H1 (cell line): Measurements from ENCODE around the gene BZW2.

Source experiments
- CHD2 ChIP-seq: IDR thresholded peaks from 2 replicates; pipeline ENCODE4 v1.6.1; 2012; ENCODE audit warnings: low read length, improper control_type of control experiment
- EZH2 ChIP-seq: fragments of 200-600 bp; sonication (generic); IDR thresholded peaks from 2 replicates; pipeline ENCODE4 v1.7.1; 2012; ENCODE audit warnings: low read depth, mild to moderate bottlenecking, moderate library complexity, low read length, inconsistent platforms; ENCODE audit not compliant: severe bottlenecking
- PHF8 ChIP-seq: fragments of 200-600 bp; sonication (generic); conservative IDR thresholded peaks from 2 replicates; pipeline ENCODE4 v1.7.1; 2012; ENCODE audit warnings: low read depth, mild to moderate bottlenecking, inconsistent platforms, low read length, moderate library complexity
- POLR2A ChIP-seq, 2 experiments: IDR thresholded peaks; 1 replicate in 1 of 2; 2 replicates in 1 of 2; pipeline ENCODE4 v1.6.1; 2011; ENCODE audit warnings: low read depth in 2 of 2, low read length in 2 of 2, mild to moderate bottlenecking in 2 of 2; ENCODE audit errors: control extremely low read depth in 1 of 2
- SAP30 ChIP-seq: fragments of 300-600 bp; sonication (generic); IDR thresholded peaks from 2 replicates; pipeline ENCODE4 v1.7.1; 2012; ENCODE audit warnings: low read length, moderate library complexity, mild to moderate bottlenecking, inconsistent platforms; ENCODE audit not compliant: insufficient read depth, insufficient replicate concordance
- SIN3A ChIP-seq, 2 experiments: IDR thresholded peaks in 1 of 2; conservative IDR thresholded peaks in 1 of 2; 2 replicates each; pipeline ENCODE4 v1.6.1; 2011 to 2012; ENCODE audit warnings: low read length in 2 of 2, improper control_type of control experiment in 1 of 2, low read depth in 1 of 2, mild to moderate bottlenecking in 1 of 2
- ZNF274 ChIP-seq: IDR thresholded peaks from 2 replicates; pipeline ENCODE4 v1.7.0; 2012; ENCODE audit warnings: low read length, borderline replicate concordance; ENCODE audit errors: extremely low read depth
- TF ChIP-seq, protein P1 (sequence below), 3 experiments: IDR thresholded peaks; 1 replicate in 2 of 3; 2 replicates in 1 of 3; pipeline versions ENCODE4 v1.5.1 to v1.6.1; 2011; ENCODE audit warnings: low read length in 3 of 3, mild to moderate bottlenecking in 3 of 3, inconsistent platforms in 2 of 3, low read depth in 1 of 3, moderate library complexity in 1 of 3; ENCODE audit not compliant: insufficient read depth in 1 of 3; ENCODE audit errors: control extremely low read depth in 1 of 3
- TF ChIP-seq, protein P2 (sequence below): IDR thresholded peaks from 2 replicates; pipeline ENCODE4 v1.6.1; 2012; ENCODE audit warnings: low read length, inconsistent platforms

DNA sequence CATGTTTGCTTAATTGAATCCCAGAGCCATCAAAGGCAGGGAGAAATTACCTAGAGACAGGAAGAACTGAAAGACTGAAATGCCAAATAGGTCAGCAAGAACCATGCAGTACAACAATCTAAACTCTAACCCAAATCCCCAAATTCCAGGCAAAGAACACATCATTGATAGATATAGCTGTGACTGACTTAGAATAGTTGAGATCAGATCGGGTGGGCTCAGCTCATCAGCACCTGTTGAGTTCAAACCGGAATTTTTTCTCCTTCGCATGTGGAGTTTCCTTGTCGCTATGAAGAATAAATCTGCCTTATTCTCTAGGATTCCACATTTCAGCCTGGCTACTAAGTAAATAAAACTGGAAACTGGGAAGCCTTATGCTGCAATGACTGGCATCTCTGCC lies 1.8 kb upstream of the BZW2 start:
- TF ChIP-seq CHD2 (no peak), SIN3A (conservative IDR thresholded peaks at IDR 0.05 in 1 of 2, IDR thresholded peaks at IDR 0.05 in 1 of 2; ENCODE audit: low read depth in 1 of 2, low read length in 2 of 2) (no peak), EZH2 (no peak), POLR2A (IDR thresholded peaks at IDR 0.05; ENCODE audit: control extremely low read depth in 1 of 2, low read depth in 2 of 2, low read length in 2 of 2) (no peak), SAP30 (no peak), PHF8 (no peak), ZNF274 (no peak)
- TF ChIP-seq, protein P1, sequence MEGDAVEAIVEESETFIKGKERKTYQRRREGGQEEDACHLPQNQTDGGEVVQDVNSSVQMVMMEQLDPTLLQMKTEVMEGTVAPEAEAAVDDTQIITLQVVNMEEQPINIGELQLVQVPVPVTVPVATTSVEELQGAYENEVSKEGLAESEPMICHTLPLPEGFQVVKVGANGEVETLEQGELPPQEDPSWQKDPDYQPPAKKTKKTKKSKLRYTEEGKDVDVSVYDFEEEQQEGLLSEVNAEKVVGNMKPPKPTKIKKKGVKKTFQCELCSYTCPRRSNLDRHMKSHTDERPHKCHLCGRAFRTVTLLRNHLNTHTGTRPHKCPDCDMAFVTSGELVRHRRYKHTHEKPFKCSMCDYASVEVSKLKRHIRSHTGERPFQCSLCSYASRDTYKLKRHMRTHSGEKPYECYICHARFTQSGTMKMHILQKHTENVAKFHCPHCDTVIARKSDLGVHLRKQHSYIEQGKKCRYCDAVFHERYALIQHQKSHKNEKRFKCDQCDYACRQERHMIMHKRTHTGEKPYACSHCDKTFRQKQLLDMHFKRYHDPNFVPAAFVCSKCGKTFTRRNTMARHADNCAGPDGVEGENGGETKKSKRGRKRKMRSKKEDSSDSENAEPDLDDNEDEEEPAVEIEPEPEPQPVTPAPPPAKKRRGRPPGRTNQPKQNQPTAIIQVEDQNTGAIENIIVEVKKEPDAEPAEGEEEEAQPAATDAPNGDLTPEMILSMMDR (IDR thresholded peaks at IDR 0.05; ENCODE audit: control extremely low read depth in 1 of 3, insufficient read depth in 1 of 3, low read depth in 1 of 3, low read length in 3 of 3), result no peak
- TF ChIP-seq, protein P2, sequence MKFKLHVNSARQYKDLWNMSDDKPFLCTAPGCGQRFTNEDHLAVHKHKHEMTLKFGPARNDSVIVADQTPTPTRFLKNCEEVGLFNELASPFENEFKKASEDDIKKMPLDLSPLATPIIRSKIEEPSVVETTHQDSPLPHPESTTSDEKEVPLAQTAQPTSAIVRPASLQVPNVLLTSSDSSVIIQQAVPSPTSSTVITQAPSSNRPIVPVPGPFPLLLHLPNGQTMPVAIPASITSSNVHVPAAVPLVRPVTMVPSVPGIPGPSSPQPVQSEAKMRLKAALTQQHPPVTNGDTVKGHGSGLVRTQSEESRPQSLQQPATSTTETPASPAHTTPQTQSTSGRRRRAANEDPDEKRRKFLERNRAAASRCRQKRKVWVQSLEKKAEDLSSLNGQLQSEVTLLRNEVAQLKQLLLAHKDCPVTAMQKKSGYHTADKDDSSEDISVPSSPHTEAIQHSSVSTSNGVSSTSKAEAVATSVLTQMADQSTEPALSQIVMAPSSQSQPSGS, result no peak
